K562 (cell line): ENCODE results near the gene SLC49A3.

Experiments
- CBX5 ChIP-seq: IDR thresholded peaks from 2 replicates; pipeline ENCODE4 v1.6.1; 2014; ENCODE audit warnings: low read depth, borderline replicate concordance
- CTCF ChIP-seq, 3 experiments: IDR thresholded peaks in 2 of 3; conservative IDR thresholded peaks in 1 of 3; 2 replicates each; pipeline ENCODE4 v1.5.1; 2011 to 2012; ENCODE audit warnings: low read length in 3 of 3, mild to moderate bottlenecking in 3 of 3, control low read depth in 2 of 3, improper control_type of control experiment in 1 of 3, inconsistent platforms in 1 of 3, low read depth in 1 of 3, mixed read lengths in 1 of 3, moderate library complexity in 1 of 3; ENCODE audit not compliant: insufficient read depth in 2 of 3
- ELF4 ChIP-seq: fragments of 450-650 bp; formaldehyde crosslinking; IDR thresholded peaks from 2 replicates; pipeline ENCODE4 v1.4.0; 2022; ENCODE audit warnings: missing genetic modification characterization
- ELK1 ChIP-seq: sonication (generic); formaldehyde crosslinking; IDR thresholded peaks from 2 replicates; pipeline ENCODE4 v1.8.1; 2022; ENCODE audit warnings: missing genetic modification reagents
- GABPA ChIP-seq: fragments of 200-800 bp; sonication (Bioruptor generic); conservative IDR thresholded peaks from 2 replicates; pipeline ENCODE4 v1.6.1; 2016; ENCODE audit warnings: low read depth, missing genetic modification characterization, missing compliant biosample characterization
- GATA2 ChIP-seq: sonication (generic); formaldehyde crosslinking; IDR thresholded peaks from 2 replicates; pipeline ENCODE4 v1.4.0; 2020; ENCODE audit warnings: mild to moderate bottlenecking, missing genetic modification reagents
- PATZ1 ChIP-seq: fragments of 250-450 bp; sonication (Bioruptor Pico); IDR thresholded peaks from 2 replicates; pipeline ENCODE4 v1.5.0; 2020; ENCODE audit warnings: mild to moderate bottlenecking, borderline replicate concordance
- POLR2A ChIP-seq: fragments of 450-650 bp; conservative IDR thresholded peaks from 2 replicates; pipeline ENCODE4 v1.6.1; 2016
- TAF1 ChIP-seq: IDR thresholded peaks from 2 replicates; pipeline ENCODE4 v1.6.1; 2011; ENCODE audit warnings: mild to moderate bottlenecking, low read length, moderate library complexity; ENCODE audit not compliant: insufficient read depth, control insufficient read depth, severe bottlenecking; ENCODE audit errors: extremely low read depth
- ZBTB33 ChIP-seq: sonication (generic); formaldehyde crosslinking; IDR thresholded peaks from 2 replicates; pipeline ENCODE4 v1.8.1; 2023; ENCODE audit warnings: mild to moderate bottlenecking, missing genetic modification reagents
- ZNF24 ChIP-seq: fragments of 450-650 bp; IDR thresholded peaks from 2 replicates; pipeline ENCODE4 v1.6.1; 2016

GRCh38 chr4:684623-685327 is 4.2 kb downstream of the SLC49A3 start:
- TF ChIP-seq POLR2A (no peak), ELK1 (CRISPR knock-in tag) (no peak), GABPA (tag) (no peak), CTCF (IDR thresholded peaks at IDR 0.05 in 2 of 3, conservative IDR thresholded peaks at IDR 0.05 in 1 of 3; ENCODE audit: insufficient read depth in 2 of 3, low read depth in 1 of 3, low read length in 3 of 3) (no peak), ZNF24 (no peak), TAF1 (no peak), ZBTB33 (CRISPR knock-in tag) (no peak), PATZ1 (CRISPR knock-in tag) (no peak), CBX5 (no peak), GATA2 (CRISPR knock-in tag) (no peak), ELF4 (CRISPR knock-in tag) (no peak)
